Measurements from ENCODE around the gene PALMD.

The PALMD gene

GRCh38 chr1:99607590-99607989 lies 38.3 kb upstream of the PALMD start:
- no peaks in the 10 kb centered on the region for H3K27me3 ChIP-seq (replicated peaks; ENCODE audit: control insufficient read depth, insufficient read depth, low read length, poor library complexity, severe bottlenecking)
- H3K27ac ChIP-seq (ENCODE audit: insufficient read depth, low read length, poor library complexity, severe bottlenecking), result no peak overlapping the region
- H3K4me1 ChIP-seq (ENCODE audit: control insufficient read depth, insufficient read depth, low read length, poor library complexity, severe bottlenecking), result no peaks in the 10 kb centered on the region
- H3K36me3 ChIP-seq (ENCODE audit: control insufficient read depth, insufficient read depth, low read length), result no peaks in the 10 kb centered on the region
- no peaks in the 10 kb centered on the region for H3K9me3 ChIP-seq (ENCODE audit: control insufficient read depth, low read length)
- no peak for DNase-seq
- H3K4me3 ChIP-seq (ENCODE audit: insufficient read depth, low read depth, low read length, poor library complexity, severe bottlenecking), result no peak overlapping the region

DNA sequence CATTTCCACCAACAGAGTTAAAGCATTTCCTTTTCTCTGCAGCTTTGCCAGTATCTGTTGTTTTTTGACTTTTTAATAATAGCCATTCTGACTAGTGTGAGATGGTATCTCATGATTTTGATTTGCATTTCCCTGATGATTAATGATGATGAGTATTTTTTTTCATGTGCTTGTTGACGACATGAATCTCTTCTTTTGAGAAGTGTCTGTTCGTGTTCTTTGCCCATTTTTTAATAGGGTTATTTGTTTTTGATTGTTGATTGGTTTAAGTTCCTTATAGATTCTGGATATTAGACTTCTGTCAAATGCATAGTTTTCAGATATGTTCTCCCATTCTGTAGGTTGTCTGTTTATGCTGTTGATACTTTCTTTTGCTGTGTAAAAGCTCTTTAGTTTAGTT lies 37.9 kb upstream of the PALMD start:
- DNase-seq, result no peak
- Histone ChIP-seq H3K36me3 (ENCODE audit: control insufficient read depth, insufficient read depth, low read length) (no peaks in the 10 kb centered on the region), H3K27ac (ENCODE audit: insufficient read depth, low read length, poor library complexity, severe bottlenecking) (no peak overlapping the region), H3K27me3 (replicated peaks; ENCODE audit: control insufficient read depth, insufficient read depth, low read length, poor library complexity, severe bottlenecking) (no peaks in the 10 kb centered on the region), H3K9me3 (ENCODE audit: control insufficient read depth, low read length) (no peaks in the 10 kb centered on the region), H3K4me3 (ENCODE audit: insufficient read depth, low read depth, low read length, poor library complexity, severe bottlenecking) (no peak overlapping the region), H3K4me1 (ENCODE audit: control insufficient read depth, insufficient read depth, low read length, poor library complexity, severe bottlenecking) (no peaks in the 10 kb centered on the region)

- no peak overlapping the region for H3K27ac ChIP-seq (ENCODE audit: insufficient read depth, low read length, poor library complexity, severe bottlenecking)
- H3K4me1 ChIP-seq (ENCODE audit: control insufficient read depth, insufficient read depth, low read length, poor library complexity, severe bottlenecking), result no peaks in the 10 kb centered on the region
- H3K36me3 ChIP-seq (ENCODE audit: control insufficient read depth, insufficient read depth, low read length), result no peaks in the 10 kb centered on the region
- DNase-seq, result no peak
- H3K27me3 ChIP-seq (replicated peaks; ENCODE audit: control insufficient read depth, insufficient read depth, low read length, poor library complexity, severe bottlenecking), result no peaks in the 10 kb centered on the region
- no peaks in the 10 kb centered on the region for H3K9me3 ChIP-seq (ENCODE audit: control insufficient read depth, low read length)
- no peak overlapping the region for H3K4me3 ChIP-seq (ENCODE audit: insufficient read depth, low read depth, low read length, poor library complexity, severe bottlenecking)
Measured at GRCh38 chr1:99613716-99614115, 32.2 kb upstream of the PALMD start.

- Histone ChIP-seq H3K27ac (ENCODE audit: insufficient read depth, low read length, poor library complexity, severe bottlenecking) (no peak overlapping the region), H3K36me3 (ENCODE audit: control insufficient read depth, insufficient read depth, low read length) (no peaks in the 10 kb centered on the region), H3K27me3 (replicated peaks; ENCODE audit: control insufficient read depth, insufficient read depth, low read length, poor library complexity, severe bottlenecking) (no peaks in the 10 kb centered on the region), H3K4me3 (ENCODE audit: insufficient read depth, low read depth, low read length, poor library complexity, severe bottlenecking) (no peak overlapping the region), H3K4me1 (ENCODE audit: control insufficient read depth, insufficient read depth, low read length, poor library complexity, severe bottlenecking) (no peaks in the 10 kb centered on the region), H3K9me3 (ENCODE audit: control insufficient read depth, low read length) (no peaks in the 10 kb centered on the region)
- no peak for DNase-seq
Measured at GRCh38 chr1:99614728-99615127, 31.2 kb upstream of the PALMD start.

DNA sequence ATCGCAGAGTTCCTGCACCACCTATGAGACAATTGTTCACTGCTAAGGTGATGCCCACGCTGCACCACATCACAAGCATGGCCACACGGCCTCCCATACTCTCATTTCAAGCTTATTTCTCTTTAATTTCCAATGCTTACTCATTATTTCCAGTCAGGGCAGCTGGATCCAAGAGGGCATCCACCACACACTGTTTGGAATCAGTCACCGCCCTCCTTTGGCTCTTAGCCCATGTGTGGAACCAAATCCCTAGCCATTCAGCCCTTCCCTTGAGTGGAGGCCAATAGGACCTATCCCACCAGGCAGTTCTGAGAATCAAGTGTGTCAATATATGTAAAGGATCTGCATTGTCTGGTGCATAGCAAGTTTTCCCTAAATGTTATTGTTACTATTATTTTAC lies 26.3 kb upstream of the PALMD start:
- H3K27me3 ChIP-seq (replicated peaks; ENCODE audit: control insufficient read depth, insufficient read depth, low read length, poor library complexity, severe bottlenecking), result no peaks in the 10 kb centered on the region
- no peak for DNase-seq
- H3K4me1 ChIP-seq (ENCODE audit: control insufficient read depth, insufficient read depth, low read length, poor library complexity, severe bottlenecking), result no peaks in the 10 kb centered on the region
- H3K36me3 ChIP-seq (ENCODE audit: control insufficient read depth, insufficient read depth, low read length), result no peaks in the 10 kb centered on the region
- H3K27ac ChIP-seq (ENCODE audit: insufficient read depth, low read length, poor library complexity, severe bottlenecking), result no peak overlapping the region
- H3K4me3 ChIP-seq (ENCODE audit: insufficient read depth, low read depth, low read length, poor library complexity, severe bottlenecking), result no peak overlapping the region
- no peaks in the 10 kb centered on the region for H3K9me3 ChIP-seq (ENCODE audit: control insufficient read depth, low read length)

DNA sequence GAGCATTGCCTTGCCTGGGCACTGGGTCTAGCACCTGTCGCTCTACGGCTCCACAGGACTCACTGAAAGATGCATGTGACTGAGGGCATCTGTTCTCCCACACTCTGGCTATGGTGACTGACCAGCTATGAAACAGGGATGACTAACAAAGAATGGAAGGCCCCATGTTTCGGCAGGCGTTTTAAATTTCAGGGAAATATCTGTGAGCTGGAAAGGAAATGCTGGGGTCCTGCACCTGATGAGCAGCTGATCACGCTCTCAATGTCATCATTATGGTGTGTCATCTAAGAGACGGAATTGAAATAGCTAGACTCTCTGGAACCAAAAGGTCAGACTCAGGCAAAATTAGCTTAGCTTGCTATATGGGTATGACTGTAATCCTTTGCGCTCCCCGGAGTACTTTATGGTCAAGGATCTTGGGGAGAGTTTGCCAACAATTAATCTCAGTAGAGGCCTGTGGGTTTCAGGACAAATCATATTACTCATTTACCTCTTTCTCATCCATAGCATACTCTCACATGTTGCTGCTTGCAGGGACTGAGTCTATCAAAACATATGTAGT lies 24.5 kb upstream of the PALMD start:
- no peaks in the 10 kb centered on the region for H3K27me3 ChIP-seq (replicated peaks; ENCODE audit: control insufficient read depth, insufficient read depth, low read length, poor library complexity, severe bottlenecking)
- H3K9me3 ChIP-seq (ENCODE audit: control insufficient read depth, low read length), result no peaks in the 10 kb centered on the region
- H3K36me3 ChIP-seq (ENCODE audit: control insufficient read depth, insufficient read depth, low read length), result no peaks in the 10 kb centered on the region
- no peak overlapping the region for H3K4me3 ChIP-seq (ENCODE audit: insufficient read depth, low read depth, low read length, poor library complexity, severe bottlenecking)
- no peaks in the 10 kb centered on the region for H3K4me1 ChIP-seq (ENCODE audit: control insufficient read depth, insufficient read depth, low read length, poor library complexity, severe bottlenecking)
- DNase-seq, result no peak
- no peak overlapping the region for H3K27ac ChIP-seq (ENCODE audit: insufficient read depth, low read length, poor library complexity, severe bottlenecking)

GRCh38 chr1:99622702-99623347 lies 23.1 kb upstream of the PALMD start:
- no peak overlapping the region for H3K4me3 ChIP-seq (ENCODE audit: insufficient read depth, low read depth, low read length, poor library complexity, severe bottlenecking)
- H3K36me3 ChIP-seq (ENCODE audit: control insufficient read depth, insufficient read depth, low read length), result no peaks in the 10 kb centered on the region
- no peak for DNase-seq
- H3K9me3 ChIP-seq (ENCODE audit: control insufficient read depth, low read length), result no peaks in the 10 kb centered on the region
- no peak overlapping the region for H3K27ac ChIP-seq (ENCODE audit: insufficient read depth, low read length, poor library complexity, severe bottlenecking)
- no peaks in the 10 kb centered on the region for H3K27me3 ChIP-seq (replicated peaks; ENCODE audit: control insufficient read depth, insufficient read depth, low read length, poor library complexity, severe bottlenecking)
- H3K4me1 ChIP-seq (ENCODE audit: control insufficient read depth, insufficient read depth, low read length, poor library complexity, severe bottlenecking), result no peaks in the 10 kb centered on the region

DNA sequence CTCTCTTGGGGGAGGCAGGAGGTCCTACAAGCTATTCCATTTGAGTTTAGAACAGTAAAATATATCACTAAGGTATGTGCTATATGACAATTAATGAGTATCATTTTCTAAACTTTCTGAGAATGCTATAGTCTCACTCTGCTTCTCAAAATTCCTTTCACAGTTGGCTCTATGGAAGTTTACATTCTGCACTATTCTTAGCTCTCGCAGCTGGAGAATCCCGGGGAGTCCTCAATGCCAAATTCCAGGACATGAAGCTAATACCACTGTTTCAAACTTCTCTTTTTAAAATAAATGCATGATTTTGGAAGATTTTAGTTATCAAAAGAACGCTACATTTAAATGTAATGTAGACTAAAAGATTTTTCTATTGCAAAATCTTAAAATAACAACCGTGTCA lies 22.4 kb upstream of the PALMD start:
- H3K36me3 ChIP-seq (ENCODE audit: control insufficient read depth, insufficient read depth, low read length), result no peaks in the 10 kb centered on the region
- no peaks in the 10 kb centered on the region for H3K4me1 ChIP-seq (ENCODE audit: control insufficient read depth, insufficient read depth, low read length, poor library complexity, severe bottlenecking)
- no peak overlapping the region for H3K27ac ChIP-seq (ENCODE audit: insufficient read depth, low read length, poor library complexity, severe bottlenecking)
- DNase-seq, result no peak
- no peaks in the 10 kb centered on the region for H3K27me3 ChIP-seq (replicated peaks; ENCODE audit: control insufficient read depth, insufficient read depth, low read length, poor library complexity, severe bottlenecking)
- H3K4me3 ChIP-seq (ENCODE audit: insufficient read depth, low read depth, low read length, poor library complexity, severe bottlenecking), result no peak overlapping the region
- H3K9me3 ChIP-seq (ENCODE audit: control insufficient read depth, low read length), result no peaks in the 10 kb centered on the region

GRCh38 chr1:99627615-99628014 lies 18.3 kb upstream of the PALMD start:
- no peaks in the 10 kb centered on the region for H3K4me1 ChIP-seq (ENCODE audit: control insufficient read depth, insufficient read depth, low read length, poor library complexity, severe bottlenecking)
- no peaks in the 10 kb centered on the region for H3K27me3 ChIP-seq (replicated peaks; ENCODE audit: control insufficient read depth, insufficient read depth, low read length, poor library complexity, severe bottlenecking)
- H3K27ac ChIP-seq (ENCODE audit: insufficient read depth, low read length, poor library complexity, severe bottlenecking), result no peak overlapping the region
- H3K9me3 ChIP-seq (ENCODE audit: control insufficient read depth, low read length), result no peaks in the 10 kb centered on the region
- no peaks in the 10 kb centered on the region for H3K36me3 ChIP-seq (ENCODE audit: control insufficient read depth, insufficient read depth, low read length)
- H3K4me3 ChIP-seq (ENCODE audit: insufficient read depth, low read depth, low read length, poor library complexity, severe bottlenecking), result no peak overlapping the region
- no peak for DNase-seq

- no peak overlapping the region for H3K27ac ChIP-seq (ENCODE audit: insufficient read depth, low read length, poor library complexity, severe bottlenecking)
- H3K9me3 ChIP-seq (ENCODE audit: control insufficient read depth, low read length), result no peaks in the 10 kb centered on the region
- no peak for DNase-seq
Measured at GRCh38 chr1:99629164-99629563, 16.7 kb upstream of the PALMD start.

More at GRCh38 chr1:99629164-99629563, 16.7 kb upstream of the PALMD start:
- Histone ChIP-seq H3K4me3 (ENCODE audit: insufficient read depth, low read depth, low read length, poor library complexity, severe bottlenecking) (no peak overlapping the region), H3K36me3 (ENCODE audit: control insufficient read depth, insufficient read depth, low read length) (no peaks in the 10 kb centered on the region), H3K27me3 (replicated peaks; ENCODE audit: control insufficient read depth, insufficient read depth, low read length, poor library complexity, severe bottlenecking) (no peaks in the 10 kb centered on the region), H3K4me1 (ENCODE audit: control insufficient read depth, insufficient read depth, low read length, poor library complexity, severe bottlenecking) (no peaks in the 10 kb centered on the region)

Data from effector memory CD4-positive, alpha-beta T cell (primary cell).